K562 (cell line): ENCODE results near the gene RNF34. TPM values are rescaled to one million over a fixed set of nuclear protein-coding genes. Genes with fewer than 3 reads are reported as not detected.

Source experiments
- BDP1 ChIP-seq: IDR thresholded peaks from 3 replicates; pipeline ENCODE4 v1.6.1; 2011; ENCODE audit not compliant: insufficient read length, insufficient read depth
- GTF2F1 ChIP-seq: IDR thresholded peaks from 2 replicates; pipeline ENCODE4 v1.6.1; 2011; ENCODE audit warnings: low read depth, low read length, improper control_type of control experiment
- HDGF ChIP-seq: fragments of 450-650 bp; IDR thresholded peaks from 2 replicates; pipeline ENCODE4 v1.6.1; 2016
- HLTF ChIP-seq: fragments of 450-650 bp; IDR thresholded peaks from 2 replicates; pipeline ENCODE4 v1.6.1; 2016
- MCM7 ChIP-seq, 2 experiments: fragments of 450-650 bp; IDR thresholded peaks; 2 replicates each; pipeline ENCODE4 v1.6.1; 2016 to 2018
- MYC ChIP-seq, 2 experiments: fragments of 250-450 bp in 1 of 2; sonication (Bioruptor Pico) in 1 of 2; IDR thresholded peaks; 2 replicates each; pipeline versions ENCODE4 v1.5.1 to v1.6.1; 2012 to 2021; ENCODE audit warnings: low read depth in 2 of 2, borderline replicate concordance in 1 of 2, improper control_type of control experiment in 1 of 2, low read length in 1 of 2, mild to moderate bottlenecking in 1 of 2, moderate library complexity in 1 of 2
- NCOA2 ChIP-seq, 2 experiments: fragments of 450-650 bp; IDR thresholded peaks; 2 replicates each; pipeline ENCODE4 v1.6.1; 2018; ENCODE audit warnings: mild to moderate bottlenecking in 2 of 2, moderate library complexity in 1 of 2; ENCODE audit not compliant: partially characterized antibody in 2 of 2
- POLR2B ChIP-seq: fragments of 450-650 bp; IDR thresholded peaks from 2 replicates; pipeline ENCODE4 v1.6.1; 2018; ENCODE audit warnings: low read depth; ENCODE audit not compliant: partially characterized antibody
- PRDM10 ChIP-seq: fragments of 450-650 bp; IDR thresholded peaks from 2 replicates; pipeline ENCODE4 v1.6.1; 2018; ENCODE audit not compliant: partially characterized antibody
- SFPQ ChIP-seq: fragments of 200-400 bp; formaldehyde crosslinking; IDR thresholded peaks from 2 replicates; pipeline ENCODE4 v1.6.1; 2017; ENCODE audit warnings: mild to moderate bottlenecking, low read depth, low read length, moderate library complexity
- SP1 ChIP-seq: sonication (generic); formaldehyde crosslinking; IDR thresholded peaks from 2 replicates; pipeline ENCODE4 v1.8.1; 2022; ENCODE audit warnings: mild to moderate bottlenecking, missing genetic modification reagents
- STAT5B ChIP-seq: fragments of 250-450 bp; sonication (Bioruptor Pico); IDR thresholded peaks from 2 replicates; pipeline ENCODE4 v1.8.0; 2021; ENCODE audit warnings: mild to moderate bottlenecking, inconsistent platforms
- TAF7 ChIP-seq: fragments of 450-650 bp; IDR thresholded peaks from 2 replicates; pipeline ENCODE4 v1.6.1; 2016; ENCODE audit warnings: missing genetic modification characterization, missing compliant biosample characterization
- TCF7L2 ChIP-seq: fragments of 150-350 bp; IDR thresholded peaks from 2 replicates; pipeline ENCODE4 v1.6.1; 2016; ENCODE audit warnings: low read depth, mild to moderate bottlenecking, low read length, moderate library complexity
- XRCC4 ChIP-seq: IDR thresholded peaks from one replicate; pipeline ENCODE4 v1.6.1; 2011; ENCODE audit not compliant: insufficient read depth, insufficient read length; ENCODE audit errors: extremely low read depth
- ZNF311 ChIP-seq: fragments of 250-450 bp; sonication (Bioruptor Pico); IDR thresholded peaks from 2 replicates; pipeline ENCODE4 v1.4.0; 2020; ENCODE audit warnings: mild to moderate bottlenecking, moderate library complexity
- ZNF512 ChIP-seq: IDR thresholded peaks from 2 replicates; pipeline ENCODE4 v1.6.1; 2016; ENCODE audit warnings: missing genetic modification characterization, missing compliant biosample characterization
- ZNF586 ChIP-seq: fragments of 450-650 bp; formaldehyde crosslinking; conservative IDR thresholded peaks from 2 replicates; pipeline ENCODE4 v1.4.0; 2020; ENCODE audit warnings: mild to moderate bottlenecking, moderate library complexity
- polyA plus RNA-seq, 8 experiments: library from polyadenylated mRNA; depleted of rRNA in 4 of 8; stranded (reverse) in 5 of 8; unstranded in 3 of 8; fragments of >200 nt; fragmentation: Nextera tagmentation in 2 of 8; fragmentation: Illumina TruSeq in 1 of 8; extraction: Ambion mirVana in 2 of 8; extraction: Trizol in 1 of 8; gene quantifications; 2 replicates each; pipeline versions ENCODE4 v1.2.1 to v1.2.3, GENCODE V29; 2011 to 2014; ENCODE audit warnings: inconsistent platforms in 1 of 8, missing spikeins in 1 of 8
- total RNA-seq, 7 experiments: library from RNA; depleted of rRNA in 6 of 7; stranded (reverse); fragments of >200 nt in 6 of 7; fragmentation: Illumina TruSeq in 2 of 7; extraction: Trizol in 2 of 7; gene quantifications; 2 replicates each; pipeline versions ENCODE4 v1.2.1 to v1.2.3, GENCODE V29; 2011 to 2021; ENCODE audit warnings: low replicate concordance in 1 of 7
- TF ChIP-seq, protein P1 (sequence below): fragments of 450-650 bp; IDR thresholded peaks from 2 replicates; pipeline ENCODE4 v1.6.1; 2016; ENCODE audit warnings: antibody characterized with exemption

Gene RNF34
- total and polyA plus RNA-seq, 9 of the 15 experiments (the other 6 are each of a cell fraction or from before 2014, with no cell fraction given), result 41.7 to 88.9 (median 54.1) TPM

DNA sequence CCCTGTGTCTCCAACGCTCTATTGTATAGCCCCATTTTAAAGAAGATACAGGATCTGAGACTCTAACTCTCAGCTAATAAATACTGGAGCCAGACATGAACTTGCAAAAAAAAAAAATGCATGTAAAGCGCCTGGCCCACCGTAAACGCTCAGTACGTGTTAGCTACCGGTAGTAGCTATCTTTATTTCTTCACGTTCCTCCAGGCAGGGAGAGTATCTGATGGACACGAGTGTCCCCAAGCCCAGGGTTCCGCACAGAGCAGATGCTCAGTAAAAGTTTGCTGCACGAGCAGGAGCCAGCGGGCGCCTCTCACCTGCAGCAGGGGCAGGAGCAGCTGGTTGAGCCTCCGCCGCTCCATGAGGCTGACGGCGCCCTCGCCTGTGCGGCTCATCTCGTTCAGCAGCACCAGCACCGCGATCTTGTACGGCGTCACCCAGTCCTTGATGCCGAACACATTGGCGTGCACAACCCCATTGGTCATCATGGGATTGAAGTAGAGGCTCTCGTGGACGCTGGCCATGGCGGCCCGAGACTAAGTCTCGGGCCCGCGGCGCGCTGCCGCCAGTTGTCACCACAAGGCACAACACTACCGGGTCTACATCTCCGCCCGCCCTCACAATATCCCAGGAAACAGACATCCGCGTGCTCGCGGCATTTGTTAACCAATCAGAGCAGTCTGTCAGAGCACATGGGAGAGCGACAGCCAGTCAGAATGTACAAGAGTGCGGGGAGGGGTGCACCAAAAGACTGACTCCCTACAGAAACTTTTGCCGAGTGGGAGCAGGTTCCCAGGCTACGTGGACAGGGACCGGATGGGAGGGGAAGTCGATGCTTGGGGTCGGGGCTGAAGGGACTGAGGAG, 47.9 kb upstream of the RNF34 start, which contains the start of gene ANAPC5 (continued):
- no peak for TF ChIP-seq ZNF512 (tag)
- no peak for TF ChIP-seq SFPQ
- no peak for TF ChIP-seq XRCC4
- peak; percentile 45 for TF ChIP-seq PRDM10
- TF ChIP-seq MYC (IDR thresholded peaks at IDR 0.05; ENCODE audit: low read depth, low read length), result peak; percentile 97
- TF ChIP-seq MYC (CRISPR knock-in tag; IDR thresholded peaks at IDR 0.05; ENCODE audit: borderline replicate concordance, low read depth), result peak; percentile 94
- TF ChIP-seq TAF7 (tag), result peak; percentile 88
- peak; percentile 94 for TF ChIP-seq POLR2B
- no peak for TF ChIP-seq MCM7 (IDR thresholded peaks at IDR 0.05)
- TF ChIP-seq HDGF, result no peak
- TF ChIP-seq SP1, result peak; percentile 93
- TF ChIP-seq HLTF, result no peak
- no peak for TF ChIP-seq NCOA2 (IDR thresholded peaks at IDR 0.05; ENCODE audit: partially characterized antibody in 2 of 2)
- no peak for TF ChIP-seq TCF7L2
- no peak for TF ChIP-seq BDP1
- TF ChIP-seq ZNF311, result no peak
- TF ChIP-seq GTF2F1, result peak; percentile 70; the same call in 1 of the 2 replicates
- TF ChIP-seq STAT5B (CRISPR knock-in tag), result no peak
- no peak for TF ChIP-seq ZNF586
- TF ChIP-seq, protein P1, sequence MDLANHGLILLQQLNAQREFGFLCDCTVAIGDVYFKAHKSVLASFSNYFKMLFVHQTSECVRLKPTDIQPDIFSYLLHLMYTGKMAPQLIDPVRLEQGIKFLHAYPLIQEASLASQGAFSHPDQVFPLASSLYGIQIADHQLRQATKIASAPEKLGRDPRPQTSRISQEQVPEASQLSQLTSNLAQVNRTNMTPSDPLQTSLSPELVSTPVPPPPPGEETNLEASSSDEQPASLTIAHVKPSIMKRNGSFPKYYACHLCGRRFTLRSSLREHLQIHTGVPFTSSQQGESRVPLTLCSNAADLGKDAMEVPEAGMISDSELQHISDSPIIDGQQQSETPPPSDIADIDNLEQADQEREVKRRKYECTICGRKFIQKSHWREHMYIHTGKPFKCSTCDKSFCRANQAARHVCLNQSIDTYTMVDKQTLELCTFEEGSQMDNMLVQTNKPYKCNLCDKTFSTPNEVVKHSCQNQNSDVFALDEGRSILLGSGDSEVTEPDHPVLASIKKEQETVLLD, result peak; percentile 72
